Measurements from ENCODE around the gene CCDC24.

CCDC24 gene

GRCh38 chr1:43981636-43982035 is 9.8 kb upstream of the CCDC24 start:
- no peak for DNase-seq

GRCh38 chr1:43982241-43982640 is 9.2 kb upstream of the CCDC24 start:
- DNase-seq = no peak

- DNase-seq = no peak
Observed at GRCh38 chr1:43982808-43983207, 8.6 kb upstream of the CCDC24 start.

- DNase-seq = no peak
Observed at GRCh38 chr1:43983253-43983899, 8.0 kb upstream of the CCDC24 start.

DNA sequence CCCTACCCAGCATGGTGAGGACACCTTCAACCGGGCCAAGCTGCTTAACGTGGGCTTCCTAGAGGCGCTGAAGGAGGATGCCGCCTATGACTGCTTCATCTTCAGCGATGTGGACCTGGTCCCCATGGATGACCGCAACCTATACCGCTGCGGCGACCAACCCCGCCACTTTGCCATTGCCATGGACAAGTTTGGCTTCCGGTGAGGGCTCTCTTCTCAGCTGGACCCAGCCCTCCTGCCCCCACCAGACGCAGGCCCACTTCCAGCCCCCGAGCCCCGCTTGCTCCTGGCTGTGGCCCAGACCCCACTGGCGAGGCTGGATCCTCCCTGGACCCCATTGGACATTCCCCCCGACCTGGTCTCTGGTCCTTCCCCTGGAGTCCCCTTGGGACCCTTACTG is 6.5 kb upstream of the CCDC24 start:
- DNase-seq = no peak

DNA sequence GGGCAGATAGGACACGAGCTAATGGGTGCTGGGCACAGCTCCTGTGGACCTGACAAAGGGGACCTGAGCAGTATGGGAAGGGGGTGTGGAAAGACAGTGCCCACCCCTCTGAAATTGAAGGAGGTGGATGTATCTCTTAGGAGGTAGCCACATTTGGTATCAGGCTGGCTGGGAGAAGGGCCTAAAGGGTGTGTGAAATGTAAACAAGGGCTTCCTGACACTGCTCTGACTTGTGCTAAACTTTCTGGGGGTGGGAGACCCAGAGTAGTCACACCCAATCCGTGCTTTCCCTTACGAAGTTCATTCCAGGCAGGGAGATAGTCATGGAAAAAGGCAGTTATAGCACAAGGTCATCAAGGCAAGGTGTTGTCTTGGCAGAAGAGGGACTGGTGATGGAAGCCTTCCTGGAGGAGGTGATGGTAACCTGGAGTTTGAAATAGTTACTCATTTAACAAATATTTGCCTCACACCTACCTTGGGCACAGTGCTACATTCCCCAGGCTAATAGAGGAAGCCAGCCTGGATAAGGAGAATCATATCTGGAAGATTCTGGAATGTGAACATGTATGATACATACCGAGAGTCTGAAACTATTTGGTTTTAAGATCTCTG is 5.3 kb upstream of the CCDC24 start:
- no peak for DNase-seq

DNA sequence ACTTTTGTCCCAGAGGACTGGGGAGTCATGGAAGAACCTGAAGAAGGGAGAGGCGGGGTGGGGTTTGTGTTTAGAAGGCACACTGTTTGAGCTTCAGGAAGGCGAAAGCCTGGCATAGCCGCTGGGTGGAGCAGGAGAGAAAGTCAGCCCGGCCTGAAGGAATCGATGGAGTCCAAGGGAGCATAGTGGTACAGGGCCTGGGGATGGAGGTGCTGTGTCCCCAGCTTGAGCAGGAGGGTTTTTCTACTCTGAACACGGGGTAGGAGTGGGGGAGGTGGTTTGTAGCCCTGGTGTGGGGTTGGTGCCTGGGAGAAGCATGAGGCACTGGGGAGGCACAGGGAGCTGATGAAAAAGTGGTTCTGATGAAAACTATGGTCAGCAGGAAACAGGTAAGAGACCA is 4.7 kb upstream of the CCDC24 start:
- DNase-seq = no peak

DNA sequence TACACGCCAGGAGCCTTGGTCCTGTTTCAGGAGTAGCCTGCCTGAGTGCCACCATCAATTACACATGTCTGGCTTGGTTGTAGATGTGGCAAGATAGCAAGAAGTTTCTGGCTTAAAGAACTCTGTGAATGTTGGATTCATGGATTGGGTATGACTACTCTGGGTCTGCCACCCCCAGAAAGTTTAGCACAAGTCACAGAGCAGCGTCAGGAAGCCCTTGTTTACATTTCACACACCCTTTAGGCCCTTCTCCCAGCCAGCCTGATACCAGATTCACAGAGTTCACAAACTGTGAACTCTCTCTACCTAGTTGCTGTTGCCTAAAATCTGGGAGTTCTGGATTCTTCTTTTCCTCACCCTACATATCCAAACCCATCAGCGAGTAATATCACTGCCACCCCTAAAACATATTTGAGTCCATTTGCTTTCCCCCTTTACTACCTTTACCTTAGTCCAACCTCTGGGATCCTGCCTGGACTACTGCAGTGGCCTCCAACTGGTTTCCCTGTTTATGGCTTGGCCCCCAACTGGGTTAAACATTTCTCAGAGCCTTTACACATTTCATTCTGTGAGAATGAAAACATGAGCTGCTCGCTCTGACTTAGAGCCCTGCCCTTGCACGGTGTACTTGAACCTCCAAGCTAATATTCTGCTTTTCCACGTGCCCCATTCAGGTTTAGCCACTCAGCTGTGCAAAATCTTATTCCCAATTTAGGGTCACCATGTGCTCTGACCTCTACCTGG is 4.1 kb upstream of the CCDC24 start:
- DNase-seq = no peak

GRCh38 chr1:43990271-43991199 is 864 bp upstream of the CCDC24 start:
- DNase-seq = no peak

- no peak for DNase-seq
Observed at GRCh38 chr1:43991200-43991475, 261 bp upstream of the CCDC24 start.

DNA sequence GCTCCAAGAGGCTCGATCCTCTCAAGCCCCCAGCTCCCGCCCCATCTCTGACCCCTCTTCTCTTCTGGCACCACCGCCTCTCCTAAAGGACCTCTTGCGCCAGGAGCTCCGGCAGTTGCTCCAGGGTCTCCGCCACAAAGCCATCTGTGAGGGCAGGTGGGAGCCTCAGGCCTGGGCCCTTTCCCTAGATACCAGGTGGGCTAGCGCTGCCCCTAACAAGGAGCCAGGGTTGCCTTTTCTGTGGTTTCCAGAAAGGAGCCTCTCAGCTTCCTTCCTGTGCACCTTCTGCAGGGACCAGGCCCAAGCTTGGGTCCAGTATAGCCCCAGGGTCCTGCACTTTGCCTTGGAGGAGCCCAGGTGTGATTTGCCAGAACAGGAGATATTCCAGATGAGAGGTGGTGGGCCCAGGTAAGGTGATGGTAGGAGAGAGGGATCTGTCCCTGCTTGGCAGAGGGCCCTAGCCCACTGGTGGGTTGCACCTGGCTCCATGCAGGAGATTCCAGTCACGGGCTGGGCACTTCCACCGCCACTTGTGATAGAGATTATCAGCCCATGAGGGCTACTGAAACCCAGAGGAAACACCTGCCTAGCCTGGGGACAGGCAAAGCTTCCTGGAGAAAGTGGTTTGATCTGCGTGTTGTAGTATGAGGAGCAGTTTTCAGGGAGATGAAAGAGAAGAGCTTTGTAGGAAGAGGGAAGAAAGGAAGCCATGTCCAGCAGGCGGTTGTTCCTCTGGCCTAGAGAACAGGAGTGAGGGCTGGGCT is 1.0 kb downstream of the CCDC24 start:
- DNase-seq = no peak

- no peak for DNase-seq
Observed at GRCh38 chr1:43993206-43993914, 2.0 kb downstream of the CCDC24 start.

- no peak for DNase-seq
Observed at GRCh38 chr1:43994071-43994470, 2.7 kb downstream of the CCDC24 start.

DNA sequence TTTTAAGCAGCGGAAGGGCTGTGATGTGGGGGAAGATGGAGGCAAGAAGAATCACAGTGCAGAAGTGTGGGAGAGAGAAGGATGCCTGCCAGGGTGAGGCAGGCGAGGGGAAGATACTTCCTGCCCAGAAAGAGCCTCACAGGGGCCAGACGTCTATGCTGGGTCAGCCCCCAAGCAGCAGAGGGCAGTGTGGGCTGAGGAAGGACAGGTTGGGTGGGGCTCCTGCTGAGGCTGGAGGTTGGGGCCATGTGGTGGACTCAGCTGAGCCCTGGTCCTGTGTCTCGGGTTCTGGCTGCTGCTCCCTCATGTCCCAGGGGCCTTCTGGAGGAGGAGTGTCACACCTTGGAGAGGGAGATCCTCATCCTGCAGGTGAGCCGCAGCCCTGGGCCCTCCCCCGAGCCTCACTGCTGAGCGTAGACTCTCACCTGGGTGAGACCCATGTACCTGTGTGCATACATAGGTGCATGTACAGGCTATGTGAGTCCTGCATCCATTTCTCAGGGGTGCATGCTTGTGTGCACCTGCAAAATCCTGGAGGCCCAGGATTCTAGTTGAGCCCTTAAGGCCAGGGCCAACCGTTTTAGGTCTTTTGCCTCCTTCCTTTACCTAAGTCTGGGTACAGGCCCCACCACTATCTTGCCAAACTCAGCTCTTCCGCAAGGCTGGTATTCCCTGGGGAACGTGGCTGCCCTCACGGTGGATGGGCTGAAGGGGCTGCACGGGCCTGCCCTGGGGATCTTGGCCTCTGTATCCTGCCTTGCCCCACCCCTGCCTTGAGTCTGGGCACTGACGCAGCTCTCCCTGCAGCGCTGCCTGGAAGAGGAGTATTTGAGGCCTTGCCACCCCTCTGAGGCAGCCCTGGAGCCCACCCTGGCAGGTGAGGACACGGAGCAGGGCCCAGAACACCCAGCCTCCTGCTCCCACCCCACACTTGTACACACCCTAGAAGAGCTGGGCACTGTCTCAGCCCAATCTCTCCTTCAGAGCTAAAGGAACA is 3.7 kb downstream of the CCDC24 start:
- DNase-seq = peak; percentile 30

DNA sequence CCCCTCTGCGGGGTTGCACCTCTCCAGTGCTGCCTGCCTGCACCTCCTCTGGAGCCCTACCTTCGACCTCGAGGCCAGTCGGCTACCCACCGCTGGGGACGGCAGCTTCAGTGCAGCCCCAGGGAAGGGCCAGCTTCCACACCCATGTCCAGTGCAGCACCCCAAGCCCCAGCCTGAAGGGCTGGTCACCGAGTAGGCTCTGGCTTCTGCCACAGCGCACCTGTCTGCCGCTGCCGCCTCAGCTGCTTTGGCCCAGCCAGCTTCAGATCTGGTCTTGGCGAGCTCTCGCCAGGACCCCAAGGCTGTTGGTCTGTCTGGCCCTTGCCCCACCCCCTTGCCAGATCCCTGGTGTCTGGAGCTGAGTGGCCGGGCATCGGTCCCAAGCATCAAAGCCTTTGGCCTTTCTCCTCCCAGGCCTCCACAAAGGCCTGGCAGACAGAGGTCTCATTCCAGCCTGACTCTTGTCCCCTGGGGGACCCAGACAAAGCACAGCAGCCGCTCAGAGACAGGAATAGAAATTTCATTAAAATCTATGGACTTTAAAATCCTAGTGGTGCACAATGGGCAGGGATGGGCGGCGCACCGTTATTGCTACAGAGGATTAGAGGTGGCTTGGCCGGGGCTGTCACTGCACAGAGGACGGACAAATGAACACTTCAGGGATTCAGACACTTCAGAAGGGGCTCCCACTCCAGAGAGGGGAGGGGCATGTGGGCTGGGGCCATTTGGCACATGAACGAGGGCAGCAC is 4.8 kb downstream of the CCDC24 start:
- no peak for DNase-seq

- no peak for DNase-seq
Observed at GRCh38 chr1:43996733-43997115, 5.3 kb downstream of the CCDC24 start.

DNA sequence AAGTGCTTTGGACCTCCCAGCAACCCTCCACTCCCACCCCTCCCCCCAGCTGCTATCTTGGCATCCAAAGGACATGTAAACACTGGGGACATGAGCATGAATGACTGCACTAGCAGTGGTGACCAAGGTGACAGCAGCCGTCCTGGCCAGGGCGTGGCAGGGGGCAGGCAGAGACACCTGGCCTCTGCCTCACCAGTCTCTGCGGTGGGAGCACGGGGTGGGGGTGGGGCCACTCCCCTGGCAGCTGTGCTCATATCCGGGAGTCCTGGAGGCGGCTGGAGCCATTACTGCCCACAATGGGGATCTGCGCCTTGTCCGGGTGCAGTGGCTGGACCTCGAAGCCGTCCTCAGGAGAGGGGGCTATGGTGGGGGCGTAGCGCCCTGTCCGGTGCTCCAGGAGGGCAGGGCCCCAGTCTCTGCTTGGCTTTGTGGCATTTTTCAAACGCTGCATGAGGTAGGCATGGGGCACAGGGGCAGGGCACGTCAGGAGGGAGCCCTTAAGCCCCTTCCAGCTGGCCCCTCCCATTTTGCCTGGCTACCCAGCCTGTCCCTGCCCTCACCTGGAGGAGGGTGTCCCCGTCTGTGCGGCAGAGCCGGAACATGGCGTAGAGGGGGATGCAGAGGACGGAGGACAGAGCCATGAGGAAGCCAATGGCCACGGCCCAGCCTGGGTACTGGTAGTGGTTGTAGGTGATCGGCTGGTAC is 6.0 kb downstream of the CCDC24 start:
- no peak for DNase-seq

DNA sequence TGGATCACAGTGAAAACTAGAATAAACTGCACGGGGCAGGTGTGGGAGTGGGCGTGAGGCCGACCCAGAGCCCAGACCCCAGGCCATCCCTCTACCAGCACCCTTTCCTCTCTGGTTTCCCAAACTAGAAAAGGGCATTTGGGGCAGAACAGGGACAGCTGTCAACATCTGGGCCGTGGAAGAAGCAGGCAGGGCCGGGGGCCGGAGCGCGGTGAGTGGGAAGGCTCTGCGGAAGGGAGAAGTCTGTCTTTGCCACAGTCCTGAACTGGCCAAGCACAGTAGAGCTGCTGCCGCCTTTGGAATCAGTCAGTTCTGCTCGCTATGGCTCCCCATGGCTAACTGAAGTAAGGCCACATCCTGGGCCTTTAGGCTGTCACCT is 6.6 kb downstream of the CCDC24 start:
- DNase-seq = no peak

- no peak for DNase-seq
Observed at GRCh38 chr1:43999455-43999854, 8.1 kb downstream of the CCDC24 start.

All from activated CD4-positive, alpha-beta T cell treated with anti-CD3 and anti-CD28 coated beads, Interleukin-10, Interleukin-2, amounts not matched to agents 100 ng/mL and 50 ng/mL, durations not matched to agents 16 hours and 8 hours (primary cell).